CD4-positive, alpha-beta T cell treated with Interleukin-15 for 1 hour (primary cell): ENCODE data around the gene POLR2I.
A peak's percentile ranks its signal among the peaks of the same experiment; 100 is the strongest.
"Not testable (repeated sequence)": the region's sequence is repeated elsewhere in the genome, so short reads cannot be mapped to it uniquely, and the experiment has no call there.

Experiments
- DNase-seq: peaks from one replicate; pipeline ENCODE4 v3.0.0-alpha.2; 2020

Gene POLR2I

GRCh38 chr19:36114721-36115452, at the start of gene POLR2I:
TSS of gene POLR2I (minus strand) at chr19:36114875. CDS start at chr19:36114856, 19 bp downstream.
- DNase-seq, result peak; percentile 100

DNA sequence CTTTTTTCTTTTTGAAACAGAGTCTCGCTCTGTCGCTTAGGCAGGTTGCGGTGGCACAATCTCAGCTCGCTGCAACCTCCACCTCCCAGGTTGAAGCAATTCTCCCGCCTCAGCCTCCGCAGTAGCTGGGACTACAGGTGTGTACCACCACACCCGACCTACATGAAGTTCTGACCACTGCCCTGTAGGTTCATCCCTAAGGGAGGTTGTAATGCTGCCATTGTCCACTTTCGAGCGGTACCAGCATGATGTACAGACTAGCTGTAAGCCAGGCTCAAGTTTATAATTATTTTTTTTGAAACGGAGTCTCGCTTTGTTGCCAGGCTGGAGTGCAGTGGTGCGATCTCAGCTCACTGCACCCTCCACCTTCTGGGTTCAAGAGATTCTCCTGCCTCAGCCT, 49.1 kb upstream of the POLR2I start:
- DNase-seq, result no peak

GRCh38 chr19:36160821-36161596, 46.3 kb upstream of the POLR2I start:
- DNase-seq, result no peak

DNA sequence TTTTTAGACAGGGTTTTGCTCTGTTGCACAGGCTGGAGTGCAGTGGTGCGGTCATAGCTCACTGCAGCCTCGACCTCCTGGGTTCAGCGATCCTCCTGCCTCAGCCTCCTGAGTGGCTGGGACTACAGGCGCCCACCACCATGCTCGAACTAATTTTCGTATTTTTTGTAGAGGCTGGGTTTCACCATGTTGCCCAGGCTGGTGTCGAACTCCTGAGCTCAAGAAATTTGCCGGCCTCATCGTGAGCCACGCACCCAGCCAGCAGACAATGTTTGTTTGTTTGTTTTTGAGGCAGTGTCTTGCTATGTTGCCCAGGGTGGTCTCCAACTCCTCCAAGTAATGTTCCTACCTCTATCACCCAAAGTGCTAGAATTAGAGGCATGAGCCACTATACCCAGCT, 38.5 kb upstream of the POLR2I start:
- DNase-seq, result no peak

DNA sequence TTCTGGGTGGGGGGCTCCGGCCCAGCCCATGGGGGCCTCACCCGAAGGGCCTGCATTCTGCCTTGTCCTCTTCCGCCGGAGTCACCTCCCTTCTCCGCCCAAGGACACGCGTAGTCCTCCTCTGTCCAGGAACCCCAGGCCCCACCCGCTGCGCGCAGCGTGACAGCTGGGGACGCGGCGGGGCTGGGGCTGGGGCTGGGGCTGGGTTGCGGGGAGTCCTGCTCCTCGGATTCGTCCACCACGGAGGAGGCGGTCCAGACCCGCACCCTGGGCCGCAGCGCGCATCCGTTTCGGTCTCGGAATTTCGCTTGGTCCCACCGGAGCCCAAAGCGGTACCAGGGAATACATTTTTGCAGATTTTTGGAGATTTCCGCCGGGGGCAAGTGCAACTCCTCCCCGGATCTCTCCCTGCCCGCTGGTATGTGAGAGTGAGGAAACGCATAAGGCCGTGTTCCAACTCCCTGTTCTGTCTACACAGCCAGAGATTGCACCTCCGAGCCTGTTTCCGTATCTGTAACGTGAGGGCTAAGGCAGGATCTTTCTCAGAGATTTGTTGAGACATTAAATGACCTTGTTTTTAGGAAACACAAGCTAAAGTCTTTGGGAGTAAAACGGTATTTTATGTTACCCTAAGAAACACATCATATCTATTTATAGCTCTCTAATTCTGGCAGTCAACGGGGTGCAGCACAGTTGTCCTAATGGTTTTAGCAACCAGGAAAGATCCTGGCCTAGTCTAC, 37.8 kb upstream of the POLR2I start, which contains the start of gene COX7A1:
Gene COX7A1, minus strand, starts transcription at position 96 of the 740 bp plus-strand sequence. Its CDS starts 40 bp downstream, at position 56.
- no peak for DNase-seq

DNA sequence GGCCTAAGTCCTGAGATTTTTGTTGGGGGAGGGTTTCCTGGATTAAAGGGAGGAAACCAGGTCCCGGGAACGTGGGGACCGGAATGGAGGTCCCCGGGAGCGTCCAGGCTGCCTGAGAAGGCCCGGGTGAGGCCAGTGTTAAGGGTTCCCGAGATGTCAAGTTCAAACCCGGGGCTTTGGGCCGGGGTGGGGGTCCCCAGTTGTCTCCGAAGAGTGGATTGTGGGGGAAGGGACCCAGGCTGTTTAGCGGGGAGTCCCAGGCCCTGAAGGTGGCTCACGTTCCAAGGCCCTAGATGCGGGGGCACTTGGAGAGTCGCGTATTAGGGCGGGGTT, 37.3 kb upstream of the POLR2I start:
- DNase-seq, result no peak

DNA sequence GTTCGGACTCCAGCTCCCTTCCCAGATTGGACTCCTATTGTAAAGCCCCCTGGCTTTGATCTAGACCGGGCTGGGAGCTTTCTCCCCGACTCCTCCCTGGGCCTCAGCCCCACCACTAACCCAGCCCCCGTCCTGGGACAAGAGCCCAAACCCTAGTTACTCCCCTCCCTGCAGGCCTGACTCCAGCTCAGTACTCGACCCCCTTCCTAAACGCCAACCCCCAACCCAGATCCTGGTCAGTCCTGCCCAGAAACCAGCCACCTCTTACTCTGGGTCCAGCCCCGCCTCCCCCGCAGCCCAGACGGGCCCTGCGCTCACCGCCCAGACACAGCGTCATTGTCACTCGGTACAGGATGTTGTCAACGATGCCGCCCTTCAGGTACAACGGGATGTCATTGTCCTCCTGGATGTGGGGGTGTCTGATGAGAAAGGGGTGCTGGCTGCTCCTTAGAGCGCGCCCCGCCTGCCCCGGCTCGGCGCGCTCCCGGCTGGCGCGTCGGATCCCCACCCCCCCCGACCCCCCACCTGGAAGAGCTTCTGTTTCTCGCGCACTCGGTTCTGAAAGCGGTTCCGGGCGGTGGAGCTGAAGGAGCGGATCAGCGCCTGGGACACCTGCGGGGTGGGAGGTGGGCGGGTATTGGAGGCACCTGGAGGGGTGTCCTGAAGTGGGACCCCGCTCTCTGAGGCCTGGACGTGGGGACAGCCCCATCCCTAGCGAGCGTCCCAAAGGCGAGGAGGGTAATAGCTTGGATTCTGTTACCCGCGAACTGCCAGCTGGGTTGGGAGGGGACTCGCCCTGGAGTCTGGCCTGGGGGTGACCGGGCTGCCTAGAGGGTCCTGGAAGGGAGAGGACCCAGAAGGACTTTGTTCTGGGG, 36.7 kb upstream of the POLR2I start:
- no peak for DNase-seq

DNA sequence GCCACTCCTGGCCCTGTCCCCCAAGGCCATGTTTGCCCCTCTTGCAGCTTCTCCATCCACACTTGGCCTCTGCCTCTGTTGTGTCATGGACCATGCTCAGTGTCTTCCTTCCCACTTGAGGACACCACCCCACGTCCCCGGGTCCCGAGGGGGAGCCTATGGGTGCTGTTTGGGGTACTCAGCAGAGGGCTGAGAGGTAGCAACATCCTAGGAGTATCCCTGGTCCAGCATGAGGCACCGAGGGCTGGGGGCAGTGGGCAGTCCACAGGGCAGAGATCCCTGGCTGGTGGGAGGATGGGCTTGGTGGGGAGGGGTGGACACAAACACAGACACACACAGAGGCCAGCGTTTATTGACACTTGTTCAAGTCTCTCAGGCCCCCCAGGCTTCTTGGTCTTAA, 35.9 kb upstream of the POLR2I start:
- no peak for DNase-seq

DNA sequence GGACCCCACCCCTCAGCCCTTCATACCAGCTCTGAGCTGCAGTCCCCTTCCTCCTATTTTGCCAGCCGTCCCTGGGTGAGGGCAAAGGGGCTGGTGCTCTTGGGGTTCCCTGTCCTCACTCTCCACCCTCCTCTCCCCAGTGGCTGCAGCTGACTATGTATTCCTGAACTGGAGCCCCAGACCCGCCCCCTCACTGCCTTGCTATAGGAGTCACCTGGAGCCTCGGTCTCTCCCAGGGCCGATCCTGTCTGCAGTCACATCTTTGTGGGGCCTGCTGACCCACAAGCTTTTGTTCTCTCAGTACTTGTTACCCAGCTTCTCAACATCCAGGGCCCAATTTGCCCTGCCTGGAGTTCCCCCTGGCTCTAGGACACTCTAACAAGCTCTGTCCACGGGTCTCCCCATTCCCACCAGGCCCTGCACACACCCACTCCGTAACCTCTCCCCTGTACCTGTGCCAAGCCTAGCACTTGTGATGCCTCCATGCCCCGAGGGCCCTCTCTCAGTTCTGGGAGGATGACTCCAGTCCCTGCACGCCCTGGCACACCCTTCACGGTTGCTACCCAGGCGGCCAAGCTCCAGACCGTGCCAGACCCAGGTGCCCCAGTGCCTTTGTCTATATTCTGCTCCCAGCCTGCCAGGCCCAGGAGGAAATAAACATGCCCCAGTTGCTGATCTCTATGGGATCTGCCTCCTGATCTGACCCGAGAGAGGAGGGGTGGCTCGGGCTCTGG, 35.2 kb upstream of the POLR2I start:
- DNase-seq, result no peak

GRCh38 chr19:36144624-36145023, 29.9 kb upstream of the POLR2I start:
- no peak for DNase-seq

GRCh38 chr19:36142496-36142895, 27.8 kb upstream of the POLR2I start:
- DNase-seq, result no peak

- DNase-seq, result no peak
These were observed 27.4 kb upstream of the POLR2I start for GRCh38 chr19:36142046-36142445.

DNA sequence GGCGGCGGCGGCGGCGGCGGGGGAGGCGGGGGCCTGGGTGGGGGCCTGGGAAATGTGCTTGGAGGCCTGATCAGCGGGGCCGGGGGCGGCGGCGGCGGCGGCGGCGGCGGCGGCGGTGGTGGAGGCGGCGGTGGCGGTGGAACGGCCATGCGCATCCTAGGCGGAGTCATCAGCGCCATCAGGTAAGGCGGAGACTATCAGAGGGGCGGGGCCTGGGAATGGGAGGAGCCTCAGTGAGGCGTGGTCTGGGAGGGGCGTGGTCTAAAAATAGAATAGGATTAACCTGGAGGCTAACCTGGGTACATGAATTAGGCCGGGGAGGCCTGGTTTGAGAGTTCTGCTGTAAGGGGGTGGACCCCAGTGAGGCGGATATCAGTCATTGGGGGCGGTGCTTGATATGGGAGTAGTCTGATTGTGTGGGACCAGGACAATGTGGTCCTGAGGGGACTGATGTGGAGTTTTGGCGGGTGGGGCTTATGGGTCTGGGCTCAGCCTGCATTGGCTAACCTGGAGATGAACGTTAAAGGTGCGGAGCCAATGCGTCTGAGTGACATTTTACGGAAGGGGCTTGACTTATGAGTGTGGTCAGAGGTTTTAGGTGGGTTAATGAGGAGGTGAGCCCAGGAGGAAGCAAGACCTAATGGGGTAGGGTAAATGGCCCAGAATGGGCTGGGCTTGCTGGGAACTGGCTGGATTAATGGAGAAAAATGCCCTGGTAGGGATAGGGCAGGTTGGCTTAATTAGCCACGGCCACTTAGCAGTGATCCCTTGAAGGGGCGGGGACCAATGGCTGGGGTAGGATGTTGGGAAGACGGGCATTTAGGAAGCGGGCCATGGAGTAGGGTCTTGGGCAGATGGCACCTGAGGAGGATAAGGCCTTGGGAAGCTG, 26.6 kb upstream of the POLR2I start:
- peak; percentile 88 for DNase-seq

DNA sequence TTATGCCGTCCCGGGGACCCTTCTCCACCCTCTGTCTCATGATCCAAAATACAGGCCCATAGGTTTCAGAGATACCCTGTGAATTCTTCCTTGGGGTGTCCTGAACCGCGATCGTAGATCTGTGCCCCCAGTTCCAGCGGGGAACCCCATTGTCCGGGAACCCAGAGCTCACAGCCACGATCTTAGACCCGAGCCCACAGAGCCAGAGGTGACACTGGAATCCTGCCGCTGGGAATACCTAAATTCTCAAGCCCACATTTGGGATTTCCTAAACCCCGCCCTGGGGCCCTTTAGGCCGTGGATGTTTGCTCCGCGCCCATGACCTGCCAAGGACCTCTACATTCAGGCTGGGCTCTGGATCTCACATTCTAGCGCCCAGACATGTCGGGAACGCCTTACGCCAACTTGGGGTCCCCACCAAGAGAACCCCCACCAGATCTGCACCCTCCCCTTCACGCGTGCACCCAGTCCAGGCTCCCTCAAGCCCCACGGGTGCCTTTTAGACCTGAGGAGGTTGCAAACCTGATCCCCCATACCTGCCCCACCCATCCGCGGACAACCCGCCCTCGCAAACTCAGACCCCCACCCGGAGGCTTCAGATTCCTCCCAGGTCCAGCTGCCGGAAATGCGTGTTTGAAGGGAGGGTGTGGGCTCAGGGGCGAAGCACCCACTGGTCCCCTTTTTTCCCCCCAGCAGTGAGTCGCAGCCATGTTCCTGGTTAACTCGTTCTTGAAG, 25.8 kb upstream of the POLR2I start:
- peak; percentile 72 for DNase-seq

GRCh38 chr19:36139473-36140303, 25.0 kb upstream of the POLR2I start, which contains the start of gene CAPNS1:
TSS of gene CAPNS1 (plus strand) at chr19:36140066. CDS start at chr19:36141012, 946 bp downstream.
- DNase-seq, result peak; percentile 94

DNA sequence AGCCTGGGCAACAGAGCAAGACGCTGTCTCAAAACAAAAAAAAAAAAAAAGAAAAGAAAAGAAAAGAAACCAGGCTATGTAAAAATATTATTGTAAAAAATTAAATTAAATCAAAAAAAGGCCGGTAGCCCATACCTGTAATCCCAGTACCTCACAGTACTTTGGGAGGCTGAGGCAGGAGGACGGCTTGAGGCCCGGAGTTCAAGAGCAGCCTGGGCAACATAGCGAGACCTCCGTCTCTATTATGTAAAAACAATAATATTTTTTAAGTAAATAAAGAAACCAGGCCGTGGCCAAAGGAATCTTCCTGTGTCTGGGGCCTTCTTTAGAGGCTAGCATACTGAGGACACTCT, 24.4 kb upstream of the POLR2I start:
- no peak for DNase-seq

DNA sequence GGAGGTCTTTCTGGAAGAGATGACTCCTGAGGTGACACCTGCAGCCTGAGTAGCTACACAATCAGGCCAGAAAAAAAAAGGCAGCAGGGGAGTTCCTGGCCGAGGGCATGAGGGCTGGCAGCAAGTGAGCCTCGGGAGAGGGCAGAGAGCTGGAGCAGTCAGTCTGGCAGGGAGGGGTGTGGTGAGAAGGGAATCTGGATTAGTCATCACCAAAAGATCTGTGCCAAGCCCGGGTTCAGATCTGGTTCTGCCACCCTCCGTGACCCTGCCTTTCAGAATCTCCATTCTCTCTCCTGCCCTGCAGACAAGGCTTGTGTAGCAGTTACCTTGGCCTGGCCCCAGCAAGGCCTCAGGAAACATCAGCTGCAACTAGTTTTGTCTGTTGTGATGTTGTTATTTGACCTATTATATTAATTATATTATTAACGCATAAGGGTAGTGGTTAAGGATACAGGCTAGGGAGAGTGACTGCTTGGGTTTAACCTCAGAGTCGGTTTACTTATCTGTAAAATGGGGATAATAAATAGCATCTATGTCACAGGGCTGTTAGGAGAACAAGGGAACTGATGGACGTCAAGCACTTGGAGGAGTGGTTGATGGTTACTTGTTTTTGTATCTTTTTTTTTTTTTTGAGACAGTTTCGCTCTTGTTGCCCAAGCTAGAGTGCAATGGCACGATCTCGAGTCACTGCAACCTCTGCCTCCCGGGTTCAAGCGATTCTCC, 22.4 kb upstream of the POLR2I start:
- DNase-seq, result peak; percentile 36

DNA sequence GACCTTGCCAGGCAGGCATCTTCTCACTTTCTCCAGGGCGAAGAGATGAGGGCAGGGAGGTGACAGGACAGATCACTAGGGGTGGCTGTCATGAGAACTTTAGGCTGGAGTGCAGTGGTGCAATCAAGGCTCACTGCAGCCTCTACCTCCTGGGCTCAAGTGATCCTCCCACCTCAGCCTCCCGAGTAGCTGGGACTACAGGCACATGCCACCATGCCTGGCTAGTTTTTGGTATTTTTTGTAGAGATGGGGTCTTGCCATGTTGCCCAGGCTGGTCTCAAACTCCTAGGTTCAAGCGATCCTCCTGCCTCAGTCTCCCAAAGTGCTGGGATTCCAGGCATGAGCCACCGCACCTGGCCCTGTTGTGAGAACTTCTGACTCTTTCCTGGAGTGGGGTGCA, 20.2 kb upstream of the POLR2I start:
- DNase-seq, result not testable (repeated sequence)
